ENCODE measurements around the gene SCG3.

The SCG3 gene

GRCh38 chr15:51758645-51759044 is 77.3 kb downstream of the SCG3 start:
- no peak for DNase-seq (ENCODE audit: low spot score)

GRCh38 chr15:51759557-51760070 is 78.3 kb downstream of the SCG3 start:
- DNase-seq (ENCODE audit: low spot score): no peak

GRCh38 chr15:51760805-51761204 is 79.5 kb downstream of the SCG3 start:
- DNase-seq (ENCODE audit: low spot score): no peak

DNA sequence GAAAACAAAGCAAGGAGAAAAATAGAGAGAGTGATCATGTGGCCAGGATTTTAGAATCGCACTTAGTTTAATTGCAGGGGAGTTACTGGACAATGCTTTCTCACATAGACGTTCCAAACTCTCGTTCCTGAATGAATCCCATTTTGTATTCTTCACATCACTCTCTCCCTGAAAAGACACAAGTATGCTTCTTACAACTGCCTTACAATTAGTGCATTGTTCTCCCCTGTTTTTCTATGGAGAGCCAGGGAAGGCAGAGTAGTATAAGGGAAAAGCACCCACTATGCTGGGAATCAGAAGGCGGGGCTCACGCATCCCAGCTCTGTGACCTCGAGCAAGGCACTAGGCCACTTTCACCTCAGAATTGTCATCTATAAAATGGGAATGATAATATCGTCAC is 84.4 kb downstream of the SCG3 start:
- DNase-seq (ENCODE audit: low spot score): no peak

- DNase-seq (ENCODE audit: low spot score): no peak
These were observed 85.0 kb downstream of the SCG3 start for GRCh38 chr15:51766341-51766740.

DNA sequence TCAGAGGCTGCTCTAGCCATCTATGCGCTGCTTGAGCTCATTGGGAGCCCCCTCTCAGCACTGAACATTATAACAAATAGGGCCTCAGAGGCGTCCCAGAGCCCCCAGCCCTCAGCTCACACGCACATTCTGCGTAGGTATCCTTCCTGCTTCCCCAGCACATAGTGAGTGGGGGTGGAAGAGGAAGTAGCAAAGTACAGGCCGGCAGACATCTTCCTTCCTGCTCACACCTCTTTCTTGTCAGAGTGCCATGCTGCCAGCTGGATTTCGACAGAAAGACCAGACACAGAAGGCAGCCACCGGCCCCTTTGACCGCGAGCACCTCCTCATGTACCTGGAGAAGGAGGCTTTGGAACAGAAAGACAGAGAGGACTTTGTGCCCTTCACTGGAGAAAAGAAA is 86.7 kb downstream of the SCG3 start:
- DNase-seq (ENCODE audit: low spot score): no peak

Measured in hematopoietic multipotent progenitor cell treated with erythropoietin and hydrocortisone succinate and interleukin-3 and kit ligand, for 17 days (in vitro differentiated cells).